Measurements from ENCODE around the gene RADX.

GRCh38 chrX:106606571-106606970 lies 5.2 kb upstream of the RADX start:
- TF ChIP-seq POLR2A (IDR thresholded peaks at IDR 0.05; ENCODE audit: extremely low read depth, insufficient read length) (no peak), MAX (IDR thresholded peaks at IDR 0.05; ENCODE audit: low read depth, low read length) (no peak)

Measured in NB4 (cell line).